GM21529 (cell line): ENCODE data around the gene CAMKMT.

Source experiments
- ATAC-seq: cut with Tn5 transposase; IDR thresholded peaks from one replicate; pipeline ENCODE4 v1.9.1; 2021; ENCODE audit not compliant: unreplicated experiment

CAMKMT gene

DNA sequence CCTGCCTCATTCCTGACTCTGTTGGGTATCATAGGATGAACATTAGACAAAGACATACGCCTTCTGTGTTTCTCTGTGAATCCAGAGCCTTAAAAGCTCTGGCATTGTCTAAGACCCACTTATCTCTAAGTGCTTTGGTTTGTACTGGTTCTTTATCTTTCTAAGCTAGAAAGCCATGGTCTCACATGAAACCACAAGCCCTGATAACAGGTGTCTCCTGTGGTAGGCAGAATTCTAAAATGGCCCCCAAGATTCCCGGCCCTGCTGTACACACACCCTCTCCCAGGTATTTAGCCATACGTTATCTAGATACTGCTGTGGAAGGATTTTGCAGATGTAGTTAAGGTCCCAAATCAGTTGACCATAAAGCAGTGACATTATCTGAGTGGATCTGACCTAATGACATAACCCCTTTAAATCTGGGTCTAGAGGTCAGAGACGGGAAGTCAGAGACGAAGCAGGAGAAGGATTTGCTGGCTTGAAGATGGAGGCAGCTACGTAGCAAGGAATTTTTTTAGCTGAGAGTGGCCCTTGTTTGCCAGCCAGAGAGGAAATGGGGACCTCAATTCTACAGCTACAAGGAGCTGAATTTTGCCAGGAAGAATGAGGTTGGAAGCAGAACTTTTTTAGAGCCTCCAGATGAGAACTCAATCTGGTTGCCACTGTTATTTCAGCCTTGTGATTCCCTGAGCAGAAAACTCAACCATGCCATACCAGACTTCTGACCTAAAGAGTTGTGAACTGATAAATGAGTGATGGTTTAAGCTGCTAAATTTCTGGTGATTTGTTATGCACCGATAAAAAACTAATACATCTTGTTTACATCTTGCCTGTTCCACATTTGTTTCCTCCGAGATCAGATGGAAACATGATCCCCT, 186.7 kb downstream of the CAMKMT start:
- no peak for ATAC-seq

- ATAC-seq: no peak
These were observed 187.3 kb downstream of the CAMKMT start for GRCh38 chr2:44549099-44549471.

DNA sequence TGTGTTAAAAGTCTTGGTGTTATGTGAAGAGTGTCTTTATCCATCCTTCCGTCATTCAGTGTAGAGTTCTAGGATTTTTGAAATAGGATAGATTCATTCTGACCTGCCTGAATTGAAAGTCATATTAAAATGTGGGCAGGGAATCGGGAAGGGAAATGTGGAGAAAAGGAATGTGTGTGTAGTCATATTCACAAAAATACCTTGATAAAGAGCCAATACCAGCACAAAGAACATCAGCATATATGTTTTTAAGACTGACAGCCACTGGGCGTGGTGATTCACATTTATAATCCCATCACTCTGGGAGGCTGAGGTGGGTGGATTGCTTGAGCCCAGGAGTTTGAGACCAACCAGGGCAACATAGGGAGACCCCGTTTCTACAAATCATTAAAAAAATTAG, 188.1 kb downstream of the CAMKMT start:
- no peak for ATAC-seq

GRCh38 chr2:44550561-44550960, 188.8 kb downstream of the CAMKMT start:
- ATAC-seq: no peak

- ATAC-seq: no peak
These were observed 189.8 kb downstream of the CAMKMT start for GRCh38 chr2:44551497-44551896.

- no peak for ATAC-seq
These were observed 191.7 kb downstream of the CAMKMT start for GRCh38 chr2:44553456-44553855.

DNA sequence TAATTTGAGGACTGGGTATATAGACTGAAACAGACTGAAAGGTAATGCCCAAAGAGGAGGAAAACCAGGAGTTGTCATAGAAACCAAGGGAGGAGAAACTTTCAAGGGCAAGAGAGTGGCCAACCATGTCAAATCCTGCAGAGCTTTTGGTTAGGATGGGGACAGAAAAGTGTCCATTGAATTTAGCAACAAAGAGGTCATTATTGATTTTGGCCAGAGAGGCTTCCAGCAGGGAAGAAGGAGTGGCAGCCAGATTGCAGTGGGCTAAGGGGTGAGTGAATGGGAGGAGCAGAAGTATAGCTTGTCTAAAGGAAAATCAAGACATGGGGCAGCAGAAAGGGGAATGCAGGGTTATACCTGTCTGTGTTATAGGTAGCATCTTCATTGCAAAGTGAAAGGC, 194.0 kb downstream of the CAMKMT start:
- no peak for ATAC-seq

DNA sequence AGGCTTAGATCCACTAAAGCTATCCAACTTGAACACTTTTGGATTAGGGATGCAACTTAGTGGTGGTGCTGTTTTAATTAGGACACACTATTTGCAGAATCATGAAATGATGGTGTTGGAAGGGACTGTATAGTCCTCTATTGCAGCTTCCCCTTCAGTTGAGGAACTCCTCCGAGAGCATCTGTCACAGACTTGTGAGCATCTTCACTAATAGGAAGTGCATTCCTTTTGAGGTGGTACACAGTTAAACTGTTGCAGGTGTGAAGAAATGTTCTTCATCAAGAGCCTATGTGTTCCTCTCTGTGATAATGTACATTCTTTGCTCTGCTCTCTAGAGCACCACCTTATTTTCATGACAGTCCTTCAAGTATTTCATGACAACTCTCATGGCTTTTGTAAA, 197.4 kb downstream of the CAMKMT start:
- ATAC-seq: no peak

DNA sequence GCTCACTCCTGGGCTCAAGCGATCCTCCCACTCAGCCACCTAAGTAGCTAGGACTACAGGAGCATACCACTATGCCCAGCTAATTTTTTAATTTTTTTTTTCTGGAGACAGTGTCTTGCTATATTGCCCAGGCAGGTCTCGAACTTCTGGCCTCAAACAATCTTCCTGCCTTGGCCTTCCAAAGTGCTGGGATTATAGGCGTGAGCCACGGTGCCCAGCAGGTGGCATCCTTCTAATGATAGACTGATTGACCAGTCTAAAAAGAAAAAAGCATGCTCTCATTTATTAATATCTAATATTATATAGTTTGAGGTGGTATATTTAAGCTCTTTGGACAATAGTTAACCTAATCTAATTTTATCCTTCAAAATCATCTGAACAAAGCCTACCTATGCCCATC, 198.6 kb downstream of the CAMKMT start:
- ATAC-seq: no peak

GRCh38 chr2:44560941-44561340, 199.2 kb downstream of the CAMKMT start:
- ATAC-seq: no peak

DNA sequence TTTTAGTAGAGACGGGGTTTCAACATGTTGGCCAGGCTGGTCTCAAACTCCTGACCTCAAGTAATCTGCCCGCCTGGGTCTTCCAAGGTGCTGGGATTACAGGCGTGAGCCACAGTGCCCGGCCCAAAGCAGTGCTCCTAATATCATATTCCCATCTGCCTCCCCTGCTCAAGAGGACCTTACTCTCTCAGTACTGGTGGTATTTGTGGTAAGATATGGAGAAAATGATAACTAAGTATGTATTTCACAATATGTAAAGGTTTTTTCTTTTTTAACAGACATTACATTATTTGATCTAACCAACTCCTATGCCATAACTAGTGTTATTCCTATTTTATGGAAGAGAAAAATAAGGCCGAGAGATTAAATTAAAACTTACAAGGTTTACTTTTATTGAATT, 201.0 kb downstream of the CAMKMT start:
- ATAC-seq: no peak

- ATAC-seq: no peak
These were observed 203.0 kb downstream of the CAMKMT start for GRCh38 chr2:44564752-44565151.

- ATAC-seq: no peak
These were observed 204.3 kb downstream of the CAMKMT start for GRCh38 chr2:44566059-44566458.

- no peak for ATAC-seq
These were observed 207.7 kb downstream of the CAMKMT start for GRCh38 chr2:44569491-44569890.

DNA sequence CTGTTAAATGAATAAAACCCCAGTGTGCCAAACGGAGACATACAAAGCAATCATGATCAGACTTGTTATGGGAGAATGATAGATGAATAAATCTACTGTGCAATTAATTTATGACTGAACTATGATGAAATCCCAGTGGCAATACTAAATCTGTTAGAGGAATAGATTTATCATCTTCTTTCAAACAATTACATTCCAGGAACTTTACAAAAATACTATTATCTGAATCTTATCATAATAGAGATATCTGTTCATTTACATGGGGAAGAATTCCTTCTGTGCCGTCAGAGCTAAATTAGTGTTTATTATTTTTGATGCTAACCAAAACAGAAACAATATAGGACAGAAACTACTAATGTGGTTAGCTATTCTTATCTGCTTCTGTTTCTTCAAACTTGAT, 208.5 kb downstream of the CAMKMT start:
- ATAC-seq: no peak

GRCh38 chr2:44570777-44571176, 209.0 kb downstream of the CAMKMT start:
- ATAC-seq: no peak

GRCh38 chr2:44572196-44572900, 210.6 kb downstream of the CAMKMT start:
- ATAC-seq: no peak

- no peak for ATAC-seq
These were observed 212.2 kb downstream of the CAMKMT start for GRCh38 chr2:44573996-44574395.

DNA sequence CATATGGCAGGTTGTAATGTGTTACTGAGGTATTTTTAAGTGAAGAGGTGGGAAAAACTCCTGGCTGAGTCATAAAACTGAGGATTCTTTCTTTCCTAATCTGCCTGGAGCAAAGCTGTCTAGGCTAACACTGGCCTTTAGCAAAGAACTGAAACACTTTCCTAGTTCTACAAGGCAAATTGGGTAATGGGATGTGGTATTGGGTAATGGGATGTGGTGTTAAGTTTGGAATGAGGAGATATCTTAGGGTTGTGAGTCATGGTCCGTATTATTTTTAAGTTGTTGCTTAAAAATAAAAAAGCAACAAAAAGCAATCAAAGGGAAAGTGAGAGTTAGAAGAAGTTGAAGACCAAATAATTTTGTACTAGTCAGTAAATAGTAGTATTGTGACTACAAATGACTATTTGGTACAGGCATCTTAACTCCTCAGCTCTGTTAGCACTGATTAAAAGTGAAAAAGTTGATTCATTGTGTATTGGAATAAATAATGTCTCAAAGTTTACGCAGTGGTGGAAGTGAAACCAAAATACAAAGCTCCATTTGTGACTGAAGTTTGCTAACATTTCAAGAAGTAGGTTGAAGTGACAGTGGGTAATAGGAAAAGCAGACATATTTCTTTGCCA, 216.8 kb downstream of the CAMKMT start:
- peak; percentile 65 for ATAC-seq

GRCh38 chr2:44579115-44579836, 217.5 kb downstream of the CAMKMT start:
- ATAC-seq: no peak

GRCh38 chr2:44579837-44580230, 218.1 kb downstream of the CAMKMT start:
- ATAC-seq: no peak
